OCI-M2 (cell line): ENCODE measurements around the gene F7.

Experiments used
- DNase-seq: peaks from one replicate; lab custom pipeline; 2025; ENCODE audit not compliant: unreplicated experiment; lab: John Stamatoyannopoulos, UW

Gene F7

DNA sequence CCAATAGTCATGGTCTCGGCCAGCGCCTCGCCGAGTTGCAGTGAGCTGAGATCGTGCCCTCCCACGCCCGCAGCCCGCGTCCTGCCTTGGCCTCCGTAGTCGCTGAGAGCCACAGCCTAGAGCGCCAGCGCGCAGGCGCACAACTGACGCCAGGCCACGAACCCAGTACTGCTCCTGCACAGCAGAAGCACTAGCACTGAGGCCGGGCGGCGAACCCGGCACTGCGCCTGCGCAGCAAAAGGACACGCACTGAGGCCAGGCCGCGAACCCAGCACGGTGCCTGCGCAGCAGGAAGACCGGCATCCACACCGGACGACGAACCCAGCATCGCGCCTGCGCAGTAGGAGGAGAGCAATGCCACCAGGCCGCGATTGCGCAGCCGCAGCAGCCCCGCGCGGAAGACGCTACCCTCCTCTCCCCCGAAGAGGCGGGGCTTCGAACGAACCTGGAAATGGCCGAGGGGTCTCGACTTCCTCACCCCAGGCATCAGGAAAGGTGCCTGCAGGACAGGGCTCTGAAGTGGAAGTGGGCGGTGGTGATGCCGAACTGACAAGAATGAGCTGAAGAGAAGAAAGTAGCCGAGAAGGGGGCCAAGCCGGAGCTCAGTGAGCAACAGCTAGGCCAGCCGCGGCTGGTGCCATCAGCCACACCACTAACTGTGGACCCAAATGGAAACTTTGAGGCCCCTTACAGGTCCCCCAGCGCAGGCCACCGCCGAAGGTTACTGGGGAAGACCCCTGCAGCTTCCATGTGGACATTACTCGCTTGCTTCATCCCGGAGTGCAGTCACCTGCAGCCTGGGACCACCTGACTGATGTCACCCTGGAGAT is 24.5 kb downstream of the F7 start:
- no peak for DNase-seq

DNA sequence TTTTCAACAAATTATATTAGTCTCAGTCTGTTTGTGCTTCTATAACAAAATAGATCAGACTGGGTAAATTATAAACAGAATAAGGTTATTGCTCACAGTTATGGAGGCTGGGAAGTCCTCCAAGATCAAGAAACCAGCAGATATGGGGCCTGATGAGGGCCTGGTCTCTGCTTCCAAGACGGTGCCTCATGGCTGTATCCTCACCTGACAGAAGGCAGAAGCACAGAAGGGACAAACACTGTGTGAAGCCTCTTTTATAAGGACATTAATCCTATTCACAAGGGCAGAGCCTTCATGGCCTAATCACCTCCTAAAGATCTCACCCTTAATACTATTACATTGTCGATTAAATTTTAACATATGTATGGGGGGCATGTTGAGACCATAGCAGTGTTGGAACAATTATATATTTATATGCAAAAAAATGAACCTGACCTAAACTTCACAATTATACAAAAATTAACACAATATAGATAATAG is 29.7 kb downstream of the F7 start:
- no peak for DNase-seq

DNA sequence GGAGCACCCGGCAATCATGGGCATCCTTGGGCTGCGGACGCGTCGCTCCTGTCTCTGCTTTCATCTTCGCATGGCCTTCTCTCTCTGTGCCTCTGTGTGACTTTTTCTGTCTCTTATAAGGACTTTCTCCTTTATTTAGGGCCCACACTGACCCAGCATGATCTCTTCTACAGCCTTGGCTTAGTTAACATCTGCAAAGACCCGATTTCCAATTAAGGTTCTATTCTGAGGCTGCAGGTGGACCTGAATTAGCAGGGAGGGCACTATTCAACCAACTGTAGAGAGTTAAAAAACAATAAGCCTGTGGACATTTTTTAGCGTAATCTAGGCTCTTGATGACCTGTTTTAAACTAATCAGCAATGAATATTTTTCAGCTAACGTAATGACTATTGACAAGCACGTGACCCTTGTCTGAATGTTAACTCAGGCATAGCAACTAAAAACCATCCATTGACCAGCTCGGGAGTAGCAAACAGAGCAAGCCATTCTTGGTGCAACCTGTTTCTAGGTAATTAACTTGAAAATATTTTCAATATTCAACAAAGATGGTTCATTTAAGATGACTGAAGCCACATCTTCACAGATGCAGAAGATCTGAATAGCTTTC is 32.2 kb downstream of the F7 start:
- DNase-seq = no peak

DNA sequence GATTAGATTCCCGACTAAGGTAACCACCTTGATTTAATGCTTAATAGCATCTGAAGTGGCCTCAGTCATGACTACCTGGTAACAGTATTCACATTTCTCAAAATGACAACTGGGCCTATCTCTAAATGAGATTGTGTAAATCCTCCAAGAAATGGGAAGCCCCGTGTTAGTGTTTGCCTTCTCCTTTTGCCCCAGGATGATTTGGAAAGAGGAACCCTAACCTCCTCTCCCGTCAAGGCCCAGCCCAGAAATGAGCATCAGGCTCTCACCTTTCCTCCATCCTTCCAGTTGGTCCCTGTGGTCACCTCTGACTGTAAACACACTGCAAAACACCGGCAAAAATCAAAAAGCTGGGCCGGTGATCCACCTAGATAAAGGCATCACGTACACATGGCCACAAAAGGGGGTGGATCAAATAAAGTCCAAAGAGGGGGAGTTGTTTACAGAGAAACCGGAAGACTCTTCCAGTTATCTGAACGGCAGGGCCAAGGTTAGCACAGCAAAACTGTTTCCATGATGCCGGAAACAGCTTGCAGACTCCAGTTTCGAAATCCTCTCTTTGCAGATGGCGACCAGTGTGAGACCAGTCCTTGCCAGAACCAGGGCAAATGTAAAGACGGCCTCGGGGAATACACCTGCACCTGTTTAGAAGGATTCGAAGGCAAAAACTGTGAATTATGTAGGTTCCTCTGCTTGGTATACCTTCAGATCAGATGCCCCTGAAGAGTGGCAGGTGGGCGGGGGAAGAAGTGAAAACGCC is 33.4 kb downstream of the F7 start:
- DNase-seq = no peak

GRCh38 chr13:113139577-113139976 is 34.0 kb downstream of the F7 start:
- no peak for DNase-seq

- DNase-seq = no peak
Measured at GRCh38 chr13:113140677-113141600, 35.3 kb downstream of the F7 start.

- no peak for DNase-seq
Measured at GRCh38 chr13:113141601-113141970, 36.0 kb downstream of the F7 start.

DNA sequence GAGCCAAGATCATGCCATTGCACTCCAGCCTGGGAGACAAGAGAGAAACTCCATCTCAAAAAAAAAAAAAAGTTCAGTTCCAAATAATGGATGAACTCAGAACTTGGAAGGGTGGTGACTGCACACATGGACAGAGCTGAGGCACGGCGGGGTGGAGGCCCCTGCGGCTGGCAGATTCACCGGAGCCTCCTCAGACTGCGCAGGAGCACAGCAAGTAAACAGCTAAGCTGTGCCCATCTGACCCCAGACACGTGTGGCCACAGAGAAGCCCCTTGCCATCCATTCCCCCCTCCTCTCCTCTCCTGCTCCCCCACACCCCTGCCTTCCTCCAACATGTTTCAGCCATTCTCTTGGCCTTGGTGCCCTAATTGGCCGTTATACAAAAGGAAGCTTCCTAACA is 37.3 kb downstream of the F7 start:
- no peak for DNase-seq

GRCh38 chr13:113143466-113144254 is 38.1 kb downstream of the F7 start:
- no peak for DNase-seq

DNA sequence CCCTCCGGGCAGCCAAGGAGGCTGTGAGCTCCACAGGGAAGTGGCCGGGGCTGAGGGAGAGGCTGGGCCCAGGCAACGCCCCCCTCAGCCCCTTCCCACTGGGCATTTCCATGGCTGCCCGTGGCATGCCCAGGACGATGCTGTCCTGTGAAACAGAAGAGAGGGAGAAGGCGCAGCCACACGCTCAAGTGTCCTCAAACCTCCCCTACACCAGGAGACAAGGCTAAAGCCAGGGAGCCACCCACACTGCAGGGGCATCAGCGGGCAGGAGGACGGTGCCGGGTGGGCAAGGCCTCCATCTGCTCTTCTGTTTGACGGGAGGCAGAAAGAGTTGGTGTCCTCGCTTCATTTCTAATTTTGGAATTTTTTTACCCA is 38.7 kb downstream of the F7 start:
- no peak for DNase-seq

DNA sequence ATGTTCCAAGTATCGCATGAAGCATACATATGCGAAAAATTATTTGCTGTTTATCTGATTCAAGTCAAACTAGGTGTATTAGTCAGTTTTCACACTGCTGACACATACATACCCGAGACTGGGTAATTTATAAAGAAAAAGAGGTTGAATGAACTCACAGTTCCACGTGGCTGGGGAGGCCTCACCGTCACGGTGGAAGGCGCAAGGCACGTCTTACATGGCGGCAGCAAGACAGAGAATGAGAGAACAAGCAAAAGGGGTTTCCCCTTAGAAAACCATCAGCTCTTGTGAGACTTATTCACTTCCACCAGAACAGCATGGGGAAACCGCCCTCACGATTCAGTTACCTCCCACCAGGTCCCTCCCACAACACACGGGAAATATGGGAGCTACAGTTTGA is 39.9 kb downstream of the F7 start:
- no peak for DNase-seq

DNA sequence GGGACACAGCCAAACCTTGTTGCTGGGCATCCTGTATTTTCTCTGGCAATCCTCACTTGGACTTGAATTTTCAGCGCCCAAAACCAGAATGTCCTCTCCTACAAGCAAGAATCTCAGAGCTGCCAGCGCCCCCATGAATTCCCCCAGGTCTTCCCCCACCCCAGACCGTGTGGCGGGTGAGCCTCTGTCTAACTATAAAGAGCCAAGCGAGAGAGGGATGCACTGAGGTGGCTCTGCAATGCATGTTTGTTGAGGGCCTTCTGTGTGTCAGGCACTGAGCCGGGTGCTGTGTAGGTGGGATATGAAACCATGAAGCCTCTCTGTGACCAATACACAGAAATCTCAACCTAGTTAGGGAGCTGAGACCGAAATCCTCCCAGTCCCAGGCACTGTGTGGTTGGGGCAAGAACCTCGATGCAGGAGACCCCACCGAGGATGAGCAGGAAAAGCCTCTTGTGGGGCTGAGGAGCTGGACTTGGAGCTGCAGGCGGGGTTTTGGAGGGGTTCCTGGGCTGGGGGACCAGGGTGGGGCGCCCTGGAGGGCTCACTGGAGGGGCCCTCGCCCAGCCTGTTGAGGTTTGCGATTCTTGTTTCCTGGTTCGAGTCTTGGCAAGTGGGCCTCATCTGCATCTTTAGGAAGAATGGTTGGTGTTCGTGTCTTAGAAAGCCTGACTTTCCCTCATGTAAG is 40.5 kb downstream of the F7 start:
- no peak for DNase-seq

DNA sequence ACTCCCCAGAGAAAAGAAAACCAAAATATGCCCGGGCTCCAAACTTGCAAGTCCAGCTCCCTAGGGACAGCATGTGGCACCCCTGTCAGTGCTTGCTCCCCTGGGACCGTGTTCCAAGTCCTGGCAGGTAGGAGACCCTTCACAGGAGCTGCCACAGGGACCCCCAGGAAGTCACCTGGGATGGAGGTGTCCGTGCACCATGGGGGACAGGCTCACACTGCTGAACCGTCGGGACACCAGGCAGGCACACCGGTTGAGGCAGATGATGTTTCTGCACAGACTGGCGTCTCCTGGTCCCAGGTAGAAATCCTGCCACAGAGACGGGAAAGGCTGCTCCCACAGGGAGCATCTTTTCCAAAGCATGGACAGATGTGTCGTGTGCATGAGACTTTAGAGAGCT is 41.2 kb downstream of the F7 start:
- no peak for DNase-seq

GRCh38 chr13:113147206-113147605 is 41.6 kb downstream of the F7 start:
- no peak for DNase-seq

DNA sequence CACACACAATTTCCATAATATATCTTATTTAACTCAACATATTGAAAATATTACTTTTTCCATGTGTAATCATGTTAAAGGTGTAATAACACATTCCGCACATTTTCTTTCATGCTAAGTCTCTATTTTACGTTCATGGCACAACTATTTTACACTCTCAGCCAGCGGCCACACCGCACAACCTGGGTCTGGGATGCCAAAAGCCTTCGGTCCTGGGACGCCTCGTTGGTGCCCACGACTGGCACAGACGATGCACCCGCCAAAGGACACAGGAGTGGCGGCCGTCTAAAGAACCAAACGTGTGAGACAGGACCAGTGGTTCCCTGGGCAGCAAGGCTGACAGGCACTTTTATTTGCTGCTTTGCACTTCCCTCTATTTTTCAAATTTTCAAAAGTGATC is 42.8 kb downstream of the F7 start:
- no peak for DNase-seq

DNA sequence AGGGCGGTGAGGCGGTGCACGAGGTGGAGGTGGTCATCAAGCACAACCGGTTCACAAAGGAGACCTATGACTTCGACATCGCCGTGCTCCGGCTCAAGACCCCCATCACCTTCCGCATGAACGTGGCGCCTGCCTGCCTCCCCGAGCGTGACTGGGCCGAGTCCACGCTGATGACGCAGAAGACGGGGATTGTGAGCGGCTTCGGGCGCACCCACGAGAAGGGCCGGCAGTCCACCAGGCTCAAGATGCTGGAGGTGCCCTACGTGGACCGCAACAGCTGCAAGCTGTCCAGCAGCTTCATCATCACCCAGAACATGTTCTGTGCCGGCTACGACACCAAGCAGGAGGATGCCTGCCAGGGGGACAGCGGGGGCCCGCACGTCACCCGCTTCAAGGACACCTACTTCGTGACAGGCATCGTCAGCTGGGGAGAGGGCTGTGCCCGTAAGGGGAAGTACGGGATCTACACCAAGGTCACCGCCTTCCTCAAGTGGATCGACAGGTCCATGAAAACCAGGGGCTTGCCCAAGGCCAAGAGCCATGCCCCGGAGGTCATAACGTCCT is 43.4 kb downstream of the F7 start:
- DNase-seq = no peak

DNA sequence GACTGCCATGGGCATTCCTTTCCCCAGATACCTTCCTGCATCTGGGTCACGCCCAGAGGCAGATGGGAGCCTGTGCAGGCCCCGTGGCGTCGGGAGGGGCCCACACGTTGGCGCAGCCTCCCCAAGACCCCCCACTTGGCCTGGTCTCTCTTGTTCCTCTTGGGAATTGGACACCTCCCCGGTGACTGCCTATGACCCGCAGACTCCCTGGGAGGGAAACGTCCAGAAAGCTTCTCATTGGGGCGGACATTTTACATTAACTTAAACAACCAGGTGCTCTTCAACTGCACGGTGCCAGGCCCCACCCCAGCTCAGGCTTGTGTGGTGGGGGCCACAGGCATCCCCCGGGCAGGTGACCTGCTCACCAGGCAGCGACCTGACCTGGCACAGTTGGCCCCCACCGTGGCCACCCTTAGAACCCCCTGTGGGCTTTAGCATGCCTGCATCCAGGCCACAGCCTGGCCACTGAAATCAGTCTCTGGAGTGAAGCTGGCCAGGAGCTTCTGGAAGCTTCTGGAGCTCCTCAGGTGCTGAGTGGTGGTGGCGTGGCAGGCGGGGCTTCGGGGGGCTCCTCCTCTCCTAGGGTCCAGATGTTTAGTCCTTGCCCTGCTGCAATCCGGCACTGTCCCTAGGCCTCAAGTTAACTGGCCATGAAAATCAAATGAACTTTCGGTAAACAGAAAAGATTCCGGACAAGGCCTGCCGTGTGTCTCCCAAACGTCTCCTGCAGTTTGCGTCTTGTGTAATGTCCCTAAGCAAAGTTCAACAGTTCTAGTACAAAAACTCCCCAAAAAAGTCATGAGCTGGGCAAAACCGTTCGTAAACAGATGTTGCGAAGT is 44.3 kb downstream of the F7 start:
- no peak for DNase-seq

- DNase-seq = no peak
Measured at GRCh38 chr13:113150550-113151365, 45.2 kb downstream of the F7 start.
